Pulmonary artery endothelial cell (primary cell): Measurements from ENCODE around the gene APOA4. TPM values are rescaled to one million over a fixed set of nuclear protein-coding genes. Genes with fewer than 3 reads are reported as not detected.
A peak's percentile ranks its signal among the peaks of the same experiment; 100 is the strongest.
"Not testable (repeated sequence)": the region's sequence is repeated elsewhere in the genome, so short reads cannot be mapped to it uniquely, and the experiment has no call there.

Experiments used
- DNase-seq: peaks from one replicate; pipeline ENCODE4 v3.0.0-alpha.2; 2011; ENCODE audit warnings: low read depth, low spot score
- total RNA-seq: library from RNA; depleted of rRNA; stranded (reverse); fragments of >200 nt; gene quantifications from 2 replicates; pipeline ENCODE4 v1.2.3, GENCODE V29; 2014

The APOA4 gene
- total RNA-seq, 1 donor from 2014 or later = not detected

- DNase-seq = no peak
Measured at GRCh38 chr11:116849060-116849459, 26.0 kb upstream of the APOA4 start.

DNA sequence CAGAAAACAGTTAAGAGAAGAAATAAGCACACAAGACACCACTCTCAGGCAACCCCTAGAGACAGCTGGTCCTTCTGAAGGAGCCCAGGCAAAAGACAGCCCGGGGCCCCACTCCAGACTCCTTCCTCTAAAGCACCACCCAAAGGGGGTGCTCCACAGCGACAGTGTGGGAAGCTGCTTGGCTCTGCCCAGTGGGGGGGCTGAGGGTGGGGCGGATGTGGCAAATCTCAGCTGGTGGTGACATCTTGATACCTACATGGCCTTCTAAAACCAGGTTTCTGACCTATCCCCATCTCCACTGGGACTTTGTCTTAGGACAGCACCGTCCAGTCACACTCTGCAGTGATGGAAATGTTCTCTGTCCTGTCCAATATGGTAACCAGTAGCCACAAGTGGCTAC lies 24.5 kb upstream of the APOA4 start:
- no peak for DNase-seq

DNA sequence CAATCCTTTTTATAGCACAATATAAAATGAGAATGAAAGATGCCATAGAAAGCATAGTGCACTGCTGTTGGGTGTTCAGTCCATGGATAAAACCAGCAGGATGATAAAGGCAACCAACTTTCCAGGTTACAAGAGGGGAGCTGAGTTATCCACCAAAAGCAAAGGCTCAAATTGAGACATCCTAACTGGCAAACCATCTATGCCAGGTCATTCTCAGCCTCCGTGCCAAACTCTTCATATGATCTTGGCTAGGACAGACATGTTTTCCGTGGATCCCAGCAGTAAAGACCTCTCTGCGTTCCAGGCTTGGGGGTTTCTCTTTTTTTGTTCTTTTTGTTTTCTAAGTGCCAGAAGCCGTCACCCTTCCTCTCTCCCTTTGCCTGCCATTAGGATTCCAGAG lies 21.6 kb upstream of the APOA4 start:
- no peak for DNase-seq

GRCh38 chr11:116843661-116844060 lies 20.6 kb upstream of the APOA4 start:
- DNase-seq = no peak

DNA sequence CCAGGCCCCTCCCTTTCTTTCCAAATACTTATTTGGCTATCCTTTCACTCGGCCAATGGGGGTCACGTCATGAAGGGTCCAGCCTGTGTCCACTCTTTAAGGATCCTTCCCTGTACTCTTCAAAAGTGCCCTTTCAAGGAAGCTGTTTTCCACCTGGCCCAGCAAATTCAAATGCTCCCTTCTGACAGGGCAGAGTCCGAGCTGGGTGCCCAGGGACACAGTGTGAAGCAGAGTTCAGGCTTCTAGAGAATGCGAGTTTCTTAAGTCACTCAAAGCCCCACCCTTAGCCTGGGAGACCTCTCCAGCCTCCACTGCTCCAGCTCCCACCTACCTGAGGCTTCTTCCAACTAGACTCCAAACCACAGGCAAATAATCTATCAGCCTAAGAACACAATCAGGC lies 19.8 kb upstream of the APOA4 start:
- no peak for DNase-seq

DNA sequence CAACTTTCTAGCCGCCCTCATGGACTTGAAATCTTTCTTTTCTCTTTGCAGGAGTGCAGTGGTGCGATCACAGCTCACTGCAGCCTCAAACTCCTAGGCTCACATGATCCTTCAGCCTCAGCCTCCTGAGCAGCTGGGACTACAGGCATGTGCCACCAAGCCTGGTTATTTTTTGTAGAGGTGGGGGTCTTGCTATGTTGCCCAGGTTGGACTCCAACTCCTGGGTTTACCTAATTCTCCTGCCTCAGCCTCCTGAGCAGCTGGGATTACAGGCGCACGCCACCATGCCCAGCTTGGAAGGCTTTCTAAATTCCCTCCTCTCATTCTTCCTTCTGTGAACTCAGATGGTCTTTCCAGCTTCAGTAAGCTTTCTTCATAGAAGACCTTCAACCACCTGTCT lies 19.0 kb upstream of the APOA4 start:
- no peak for DNase-seq

- no peak for DNase-seq
Measured at GRCh38 chr11:116840746-116841296, 17.7 kb upstream of the APOA4 start.

- no peak for DNase-seq
Measured at GRCh38 chr11:116840224-116840745, 17.2 kb upstream of the APOA4 start.

GRCh38 chr11:116838321-116839084 lies 15.4 kb upstream of the APOA4 start:
- DNase-seq = no peak

DNA sequence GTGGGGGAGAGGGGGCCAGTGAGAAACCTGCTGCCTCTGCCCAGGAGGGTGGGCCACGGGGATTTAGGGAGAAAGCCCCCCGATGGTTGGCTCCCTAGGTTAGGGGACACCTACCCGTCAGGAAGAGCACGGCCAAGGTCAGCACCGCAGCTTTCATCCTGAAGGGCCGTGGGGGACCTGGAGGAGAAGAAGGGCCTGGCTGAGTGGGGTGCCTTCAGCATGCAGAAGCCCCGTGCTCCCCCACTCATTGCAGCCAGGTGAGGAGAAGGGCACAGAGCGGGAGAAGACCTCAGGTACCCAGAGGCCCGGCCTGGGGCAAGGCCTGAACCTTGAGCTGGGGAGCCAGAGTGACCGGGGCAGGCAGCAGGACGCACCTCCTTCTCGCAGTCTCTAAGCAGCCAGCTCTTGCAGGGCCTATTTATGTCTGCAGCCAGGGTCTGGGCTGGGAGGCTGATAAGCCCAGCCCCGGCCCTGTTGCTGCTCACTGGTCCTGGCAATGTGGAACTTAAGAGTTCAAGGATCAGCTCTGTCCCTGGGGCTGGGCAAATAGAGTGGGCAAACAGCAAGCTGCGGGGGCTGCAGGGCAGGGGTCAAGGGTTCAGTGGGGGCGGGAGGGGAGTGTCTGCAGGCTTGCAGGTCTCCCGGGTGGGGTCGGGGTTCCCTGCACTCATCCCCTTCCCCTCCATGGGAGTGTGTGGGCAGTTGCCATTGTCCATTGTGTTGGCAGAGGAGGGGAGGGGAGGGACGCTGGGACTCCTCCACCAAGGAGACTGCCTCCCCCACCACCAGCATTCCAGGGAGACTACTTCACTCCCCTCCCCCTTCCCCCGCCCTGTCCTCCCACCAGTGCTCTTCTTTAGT lies 14.4 kb upstream of the APOA4 start, which contains the start of gene APOA1:
Gene APOA1 (minus strand): TSS at position 392 of the 861 bp plus-strand sequence. CDS start 235 bp downstream, at position 157.
- no peak for DNase-seq

GRCh38 chr11:116836632-116836991 lies 13.5 kb upstream of the APOA4 start:
- no peak for DNase-seq

DNA sequence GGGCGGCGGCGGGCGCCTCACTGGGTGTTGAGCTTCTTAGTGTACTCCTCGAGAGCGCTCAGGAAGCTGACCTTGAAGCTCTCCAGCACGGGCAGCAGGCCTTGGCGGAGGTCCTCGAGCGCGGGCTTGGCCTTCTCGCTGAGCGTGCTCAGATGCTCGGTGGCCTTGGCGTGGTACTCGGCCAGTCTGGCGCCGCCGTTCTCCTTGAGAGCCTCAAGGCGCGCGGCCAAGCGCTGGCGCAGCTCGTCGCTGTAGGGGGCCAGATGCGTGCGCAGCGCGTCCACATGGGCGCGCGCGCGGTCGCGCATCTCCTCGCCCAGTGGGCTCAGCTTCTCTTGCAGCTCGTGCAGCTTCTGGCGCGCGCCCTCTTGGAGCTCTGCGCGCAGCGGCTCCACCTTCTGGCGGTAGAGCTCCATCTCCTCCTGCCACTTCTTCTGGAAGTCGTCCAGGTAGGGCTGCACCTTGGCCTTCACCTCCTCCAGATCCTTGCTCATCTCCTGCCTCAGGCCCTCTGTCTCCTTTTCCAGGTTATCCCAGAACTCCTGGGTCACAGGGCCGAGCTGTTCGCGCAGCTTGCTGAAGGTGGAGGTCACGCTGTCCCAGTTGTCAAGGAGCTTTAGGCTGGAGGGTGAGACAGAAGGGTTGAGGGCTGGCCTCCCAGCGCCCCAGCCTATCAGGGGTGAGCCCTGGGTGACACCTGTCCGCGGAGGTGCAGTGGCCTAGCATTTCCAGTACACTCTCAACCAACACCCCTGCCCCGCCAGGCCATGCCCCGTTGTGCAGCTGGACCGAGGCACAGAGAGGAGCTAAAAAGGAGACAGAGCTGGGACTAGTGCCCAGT lies 12.9 kb upstream of the APOA4 start:
- peak; percentile 78 for DNase-seq

DNA sequence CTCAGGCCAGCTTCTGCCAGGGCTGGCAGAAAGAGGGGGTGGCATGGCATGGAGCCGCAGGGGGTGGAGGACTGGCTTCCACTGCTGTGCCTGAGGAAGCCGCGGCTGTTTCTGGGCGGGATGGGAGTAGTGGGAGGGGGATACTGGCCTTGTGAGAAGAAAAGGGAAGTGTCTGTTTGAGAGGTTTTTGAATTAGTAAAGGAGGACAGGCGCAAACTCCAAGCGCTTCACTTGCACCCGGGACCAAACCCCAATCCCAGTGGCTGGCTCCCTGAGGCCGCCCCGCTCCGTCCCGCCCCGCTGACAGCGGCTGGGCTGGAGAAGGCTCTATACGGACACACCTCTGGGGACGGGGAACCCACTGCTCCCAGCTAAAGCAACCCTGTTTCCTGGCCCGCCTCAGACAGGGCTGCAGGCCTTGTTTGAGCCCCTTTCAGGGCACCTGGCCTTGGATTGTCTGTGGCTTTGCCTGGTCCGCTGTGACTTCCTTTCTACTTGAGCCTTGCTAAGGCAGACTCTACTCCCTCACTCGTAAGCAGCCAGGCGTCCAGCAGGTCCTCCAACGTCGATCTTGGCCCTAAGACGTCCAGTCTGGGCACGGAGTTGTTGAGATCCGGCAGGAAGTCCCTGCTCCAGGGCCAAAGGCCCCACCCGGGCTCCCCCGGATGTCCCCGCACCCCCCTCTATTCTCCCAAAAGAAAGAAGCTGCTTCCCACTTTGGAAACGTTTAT lies 12.1 kb upstream of the APOA4 start:
- no peak for DNase-seq

GRCh38 chr11:116834535-116835041 lies 11.5 kb upstream of the APOA4 start:
- not testable (repeated sequence) for DNase-seq

DNA sequence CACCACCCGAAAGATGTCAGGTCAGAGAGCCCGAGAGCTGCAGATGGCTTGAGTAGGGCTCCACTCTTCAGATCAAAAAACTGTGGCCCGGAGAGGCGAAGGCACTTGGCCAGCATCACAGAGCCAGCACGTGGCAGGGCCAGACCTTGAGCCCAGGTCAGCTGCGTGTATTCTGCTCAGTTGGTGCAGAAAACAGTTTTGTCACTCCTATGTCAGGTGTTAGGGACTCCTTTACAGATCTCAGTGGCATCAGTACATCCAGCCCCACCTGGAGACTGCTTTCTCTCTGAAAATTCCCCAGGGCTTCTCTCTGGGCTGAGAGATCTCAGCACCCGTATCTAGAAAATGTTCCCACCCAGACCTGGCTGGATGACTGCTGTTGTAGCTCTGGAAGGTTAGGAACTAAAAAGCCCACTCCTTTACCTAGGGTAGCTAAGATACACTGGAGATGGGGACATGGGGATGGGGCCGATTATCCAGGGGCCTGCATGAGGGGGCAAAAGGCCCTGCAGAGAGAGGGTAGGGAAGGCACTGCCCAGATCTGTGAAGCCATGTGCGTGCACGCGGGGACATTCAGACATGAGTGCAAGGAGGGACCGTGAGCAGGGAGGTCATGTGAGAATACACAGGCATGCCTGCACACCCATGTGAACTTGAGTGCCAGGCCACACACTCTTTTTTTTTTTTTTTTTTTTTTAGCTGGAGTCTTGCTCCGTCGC lies 10.9 kb upstream of the APOA4 start:
- no peak for DNase-seq

GRCh38 chr11:116833491-116833815 lies 10.3 kb upstream of the APOA4 start:
- no peak for DNase-seq

- no peak for DNase-seq
Measured at GRCh38 chr11:116832350-116833290, 9.5 kb upstream of the APOA4 start.

- DNase-seq = no peak
Measured at GRCh38 chr11:116831790-116832349, 8.8 kb upstream of the APOA4 start.
